Stomach (tissue), 9 donors: ENCODE results near the gene PLXNB2. TPM values are rescaled to one million over a fixed set of nuclear protein-coding genes. Genes with fewer than 3 reads are reported as not detected.
A peak's percentile ranks its signal among the peaks of the same experiment; 100 is the strongest.

Source experiments
- DNase-seq, 2 donors: peaks; one replicate each; pipeline versions ENCODE4 v3.0.0 to v3.0.0-alpha.2; 2013 to 2019
- H3K27ac ChIP-seq, 5 donors: fragments of 200-600 bp in 4 of 5; sonication (generic) in 4 of 5; one replicate each; pipeline ENCODE4 v1.5.1; 2013 to 2019; ENCODE audit warnings: mild to moderate bottlenecking in 1 of 5, moderate library complexity in 1 of 5
- H3K27me3 ChIP-seq, 3 donors: fragments of 200-600 bp; sonication (generic); one replicate each; pipeline ENCODE4 v1.5.1; 2017 to 2019; ENCODE audit warnings: mixed run types in 1 of 3
- H3K36me3 ChIP-seq, 4 donors: fragments of 200-600 bp; sonication (generic); 1 replicate in 3 of 4; 2 replicates in 1 of 4; pipeline ENCODE4 v1.5.1; 2016 to 2019
- H3K4me1 ChIP-seq, 4 donors: fragments of 200-600 bp; sonication (generic); one replicate each; pipeline ENCODE4 v1.5.1; 2016 to 2019
- H3K4me3 ChIP-seq, 4 donors: fragments of 200-600 bp; sonication (generic) in 3 of 4; one replicate each; pipeline ENCODE4 v1.5.1; 2016 to 2019; ENCODE audit warnings: mild to moderate bottlenecking in 1 of 4
- H3K9me3 ChIP-seq, 4 donors: fragments of 200-600 bp; sonication (generic); one replicate each; pipeline ENCODE4 v1.5.1; 2016 to 2019
- EP300 ChIP-seq: sonication (generic); formaldehyde crosslinking; IDR thresholded peaks from one replicate; pipeline ENCODE4 v1.6.1; 2017; ENCODE audit warnings: antibody characterized with exemption
- POLR2A ChIP-seq, 4 donors: fragments of 450-650 bp; IDR thresholded peaks; one replicate each; pipeline ENCODE4 v1.6.1; 2016; ENCODE audit warnings: antibody characterized with exemption in 4 of 4, control low read depth in 2 of 4, mild to moderate bottlenecking in 1 of 4, moderate library complexity in 1 of 4
- POLR2AphosphoS5 ChIP-seq, 3 donors: sonication (generic); formaldehyde crosslinking; IDR thresholded peaks; one replicate each; pipeline ENCODE4 v1.6.1; 2016; ENCODE audit warnings: antibody characterized with exemption in 3 of 3
- WGBS, 5 donors: extraction: QIAGEN DNeasy Blood & Tissue Kit in 3 of 5; methylation state at CpG; one replicate each; pipeline versions ENCODE4 v1.1.5 to v1.1.7; 2013 to 2018; 5-methylcytosine and 5-hydroxymethylcytosine counted together
- intact Hi-C: fragments of 100-400 bp; cut with DNase I; formaldehyde crosslinking; loops from one replicate; pipeline ENCODE4 v1.15.1; 2023; ENCODE audit warnings: low total_unique reads
- polyA plus RNA-seq, 3 donors: library from polyadenylated mRNA; stranded (reverse); fragments of 200-250 nt; gene quantifications; one replicate each; pipeline ENCODE4 v1.2.3, GENCODE V29; 2013
- total RNA-seq, 5 donors: library from RNA; depleted of rRNA; stranded (reverse); fragments of >200 nt; gene quantifications; one replicate each; pipeline versions ENCODE4 v1.1.0 to v1.2.3, GENCODE V29; 2014 to 2016
- TF ChIP-seq, protein P1 (sequence below), 7 experiments: fragments of 450-650 bp in 4 of 7; fragments of 200-600 bp in 3 of 7; sonication (generic) in 3 of 7; IDR thresholded peaks; one replicate each; pipeline ENCODE4 v1.5.1; 2016 to 2019; ENCODE audit warnings: antibody characterized with exemption in 7 of 7, control low read depth in 2 of 7, mild to moderate bottlenecking in 1 of 7
- donor health status: healthy with polysubstance abuse.
- donor health status: Bipolar disorder and iron deficiency.
- donor health status: healthy.

Gene PLXNB2
- total and polyA plus RNA-seq, 8 donors = 50.3 to 648 (median 269) TPM

- Histone ChIP-seq H3K9me3 (no peaks in the 10 kb centered on the region), H3K27ac (peak overlapping the region; percentile 94 to 96 (median 95)), H3K4me3 (peak overlapping the region in 1 of 4 donors; percentile 18), H3K36me3 (peaks cover 0 to 6% (median 0%) of the 10 kb centered on the region in 4 donors), H3K27me3 (peaks cover 0 to 18% (median 0%) of the 10 kb centered on the region in 3 donors), H3K4me1 (peaks cover 94 to 100% (median 99%) of the 10 kb centered on the region in 4 donors)
- intact Hi-C loops = no loop called here
- TF ChIP-seq, protein P1, sequence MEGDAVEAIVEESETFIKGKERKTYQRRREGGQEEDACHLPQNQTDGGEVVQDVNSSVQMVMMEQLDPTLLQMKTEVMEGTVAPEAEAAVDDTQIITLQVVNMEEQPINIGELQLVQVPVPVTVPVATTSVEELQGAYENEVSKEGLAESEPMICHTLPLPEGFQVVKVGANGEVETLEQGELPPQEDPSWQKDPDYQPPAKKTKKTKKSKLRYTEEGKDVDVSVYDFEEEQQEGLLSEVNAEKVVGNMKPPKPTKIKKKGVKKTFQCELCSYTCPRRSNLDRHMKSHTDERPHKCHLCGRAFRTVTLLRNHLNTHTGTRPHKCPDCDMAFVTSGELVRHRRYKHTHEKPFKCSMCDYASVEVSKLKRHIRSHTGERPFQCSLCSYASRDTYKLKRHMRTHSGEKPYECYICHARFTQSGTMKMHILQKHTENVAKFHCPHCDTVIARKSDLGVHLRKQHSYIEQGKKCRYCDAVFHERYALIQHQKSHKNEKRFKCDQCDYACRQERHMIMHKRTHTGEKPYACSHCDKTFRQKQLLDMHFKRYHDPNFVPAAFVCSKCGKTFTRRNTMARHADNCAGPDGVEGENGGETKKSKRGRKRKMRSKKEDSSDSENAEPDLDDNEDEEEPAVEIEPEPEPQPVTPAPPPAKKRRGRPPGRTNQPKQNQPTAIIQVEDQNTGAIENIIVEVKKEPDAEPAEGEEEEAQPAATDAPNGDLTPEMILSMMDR (IDR thresholded peaks at IDR 0.05) = no peak
- TF ChIP-seq POLR2A (IDR thresholded peaks at IDR 0.05) (no peak), EP300 (no peak), POLR2AphosphoS5 (IDR thresholded peaks at IDR 0.05) (no peak)
- WGBS, 5 donors = 47 to 70% (median 55%) methylated on average over 19 to 20 of the region's 20 CpGs
- DNase-seq = no peak
These were observed 9.8 kb downstream of the PLXNB2 start for GRCh38 chr22:50297510-50298265.

DNA sequence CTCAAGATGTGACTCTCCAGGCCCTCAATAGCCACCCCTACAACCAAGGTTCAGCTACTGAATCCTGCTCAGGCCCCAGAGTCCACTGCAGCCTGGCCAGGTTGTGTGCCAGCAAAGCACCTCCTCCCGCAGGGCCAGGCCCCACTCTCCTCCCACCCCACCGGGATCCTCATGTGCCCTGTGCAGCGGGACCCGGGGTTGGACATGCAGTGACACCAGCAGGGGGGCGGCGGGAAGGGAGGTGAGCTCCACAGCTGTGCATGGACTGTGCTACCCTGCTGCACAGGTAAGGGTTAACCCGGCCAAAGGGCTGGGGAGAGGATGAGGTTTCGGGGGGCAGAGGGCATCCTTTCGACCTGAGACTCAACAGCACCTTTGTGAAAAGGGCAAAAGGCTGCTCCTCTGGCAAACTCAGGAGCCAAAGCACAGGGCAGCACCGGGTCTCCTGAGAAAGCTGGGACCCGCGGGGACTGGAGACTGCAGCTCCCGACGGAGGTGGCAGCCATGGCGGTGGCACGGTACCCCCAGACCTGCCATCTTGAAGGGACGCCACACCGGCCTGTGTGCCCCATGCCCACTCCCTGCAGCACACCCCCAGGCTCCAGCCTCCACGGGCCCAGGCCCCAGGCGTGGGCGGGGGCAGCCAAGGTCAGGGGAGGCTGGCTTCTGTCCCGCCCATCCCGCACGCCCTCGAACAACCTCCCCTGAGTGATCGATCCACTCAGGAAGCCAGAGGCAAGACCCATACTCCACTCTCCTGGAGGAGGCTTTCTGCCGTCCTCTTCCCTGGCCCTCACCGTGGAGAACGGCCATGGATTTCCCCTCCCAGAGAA lies 10.6 kb downstream of the PLXNB2 start:
- no peak for DNase-seq
- 29 to 52% (median 35%) methylated on average over 15 to 29 of the region's 29 CpGs for WGBS, 5 donors
- TF ChIP-seq POLR2AphosphoS5 (IDR thresholded peaks at IDR 0.05) = no peak
- TF ChIP-seq, protein P1 (IDR thresholded peaks at IDR 0.05) = no peak
- TF ChIP-seq EP300 = no peak
- no peak for TF ChIP-seq POLR2A (IDR thresholded peaks at IDR 0.05)
- H3K4me3 ChIP-seq = peak overlapping the region in 1 of 4 donors; percentile 18
- peaks cover 94 to 100% (median 99%) of the 10 kb centered on the region in 4 donors for H3K4me1 ChIP-seq
- intact Hi-C loops = no loop called here
- H3K9me3 ChIP-seq = no peaks in the 10 kb centered on the region
- H3K36me3 ChIP-seq = peaks cover 0 to 6% (median 0%) of the 10 kb centered on the region in 4 donors
- peak overlapping the region; percentile 94 to 96 (median 95) for H3K27ac ChIP-seq
- peaks cover 0 to 18% (median 0%) of the 10 kb centered on the region in 3 donors for H3K27me3 ChIP-seq

DNA sequence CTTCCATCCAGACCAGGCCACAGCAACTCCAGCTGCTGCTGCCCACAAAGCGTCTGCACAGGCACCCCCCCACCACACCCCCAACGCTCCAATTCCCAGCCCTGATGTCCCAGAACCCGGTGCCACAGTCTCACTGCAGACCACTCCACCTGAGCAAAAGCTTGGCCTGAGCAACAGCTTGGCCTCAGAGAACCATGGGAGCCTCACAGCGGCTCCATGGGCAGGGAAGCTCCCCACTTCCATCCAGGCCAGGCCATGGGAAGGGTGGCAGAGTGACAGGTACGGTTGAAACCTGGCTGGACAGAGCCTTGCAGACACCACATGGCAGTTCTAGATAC lies 13.2 kb downstream of the PLXNB2 start:
- H3K4me3 ChIP-seq = peak overlapping the region in 1 of 4 donors; percentile 45
- intact Hi-C loops = no loop called here
- peaks cover 0 to 9% (median 0%) of the 10 kb centered on the region in 3 donors for H3K27me3 ChIP-seq
- TF ChIP-seq POLR2A (IDR thresholded peaks at IDR 0.05) (no peak), POLR2AphosphoS5 (IDR thresholded peaks at IDR 0.05) (no peak), EP300 (no peak)
- TF ChIP-seq, protein P1 (IDR thresholded peaks at IDR 0.05) = no peak
- peaks cover 91 to 100% (median 99%) of the 10 kb centered on the region in 4 donors for H3K4me1 ChIP-seq
- H3K36me3 ChIP-seq = peaks cover 14 to 25% (median 20%) of the 10 kb centered on the region in 4 donors
- 14 to 25% (median 21%) methylated on average over 1 to 5 of the region's 5 CpGs for WGBS, 5 donors
- H3K9me3 ChIP-seq = no peaks in the 10 kb centered on the region
- no peak for DNase-seq
- H3K27ac ChIP-seq = peak overlapping the region; percentile 94 to 96 (median 95)
